GM19467 (cell line): ENCODE data around the gene RTKN.
"Not testable (repeated sequence)": the region's sequence is repeated elsewhere in the genome, so short reads cannot be mapped to it uniquely, and the experiment has no call there.

Source experiments
- ATAC-seq: cut with Tn5 transposase; IDR thresholded peaks from one replicate; pipeline ENCODE4 v1.9.1; 2021; ENCODE audit warnings: mild to moderate bottlenecking, moderate library complexity; ENCODE audit not compliant: unreplicated experiment

The RTKN gene

DNA sequence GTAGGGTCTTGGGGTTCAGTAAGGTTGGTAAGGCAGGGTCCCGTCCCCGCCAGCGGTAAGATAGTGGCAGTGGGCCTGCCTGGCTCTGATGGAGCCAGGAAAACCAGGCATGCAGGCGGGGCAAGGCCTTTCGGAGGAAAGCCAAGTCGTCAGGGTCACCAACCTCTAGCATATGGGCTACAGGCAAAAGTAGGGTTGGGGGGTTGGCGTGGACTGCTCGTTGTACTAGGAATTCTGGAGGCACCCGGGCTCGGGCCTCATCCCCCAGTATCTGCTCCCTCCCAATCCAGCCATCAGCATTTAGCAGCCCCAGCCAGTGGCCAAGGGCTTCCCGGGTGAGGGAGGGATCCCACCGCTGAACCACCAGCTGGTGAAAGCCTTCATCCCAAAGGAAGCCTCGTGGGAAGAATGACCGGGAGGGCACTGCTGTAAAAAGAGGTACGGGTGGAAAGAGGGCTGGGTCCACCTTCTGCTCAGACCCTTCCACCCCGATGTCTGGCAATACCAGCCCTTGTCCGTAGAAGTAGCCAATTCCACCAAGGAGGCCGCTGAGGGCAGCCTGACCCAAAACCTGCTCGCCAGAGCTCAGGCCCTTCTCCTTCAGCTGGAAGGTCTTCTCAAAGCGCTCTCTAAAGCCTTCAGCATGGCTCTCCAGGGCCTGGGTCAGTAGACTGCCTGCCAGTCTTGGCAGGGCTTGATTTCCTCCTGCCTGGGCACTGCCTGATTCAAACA is 20.5 kb upstream of the RTKN start:
- no peak for ATAC-seq

DNA sequence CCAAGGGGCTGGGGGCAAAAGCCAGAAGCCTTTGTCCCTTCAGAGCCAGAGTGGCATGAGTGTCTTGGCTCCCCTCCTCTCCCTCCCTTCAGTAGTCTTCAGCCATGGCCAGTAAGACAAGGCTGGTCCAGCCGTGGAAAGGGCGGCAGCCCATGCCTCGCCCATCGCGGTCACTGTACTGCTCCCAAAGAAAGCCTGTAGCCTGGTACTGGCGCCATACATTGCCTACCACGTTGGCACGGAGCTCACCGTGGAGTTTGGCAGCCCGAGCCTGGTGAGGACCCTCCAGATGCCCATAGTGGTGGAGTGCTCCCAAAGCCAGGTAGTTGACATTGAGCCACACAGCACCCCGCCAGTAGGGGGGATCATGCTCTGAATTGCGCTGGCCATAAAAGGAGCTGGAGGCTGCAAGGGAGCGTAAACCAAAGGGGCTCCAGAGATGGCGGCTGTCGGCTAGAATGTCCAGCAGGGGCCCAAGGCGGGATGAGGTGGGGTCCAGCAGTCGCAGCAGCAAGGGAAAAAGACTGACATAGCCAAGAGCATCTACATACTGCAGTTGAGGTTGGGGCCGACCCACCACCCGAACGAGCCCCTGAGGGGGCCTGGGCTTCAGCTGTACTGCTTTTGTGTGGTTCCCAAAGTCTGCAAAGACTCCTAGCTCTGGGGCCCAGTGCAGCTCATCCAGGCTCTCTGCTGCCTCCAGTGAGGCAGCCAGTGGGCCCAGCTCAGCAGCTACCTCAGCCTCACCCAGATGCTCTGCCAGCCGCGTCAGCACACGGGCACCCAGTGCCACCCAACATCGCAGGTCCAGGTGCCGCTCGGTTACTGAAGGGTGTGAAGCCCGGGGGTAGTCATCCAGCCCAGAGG is 19.7 kb upstream of the RTKN start:
- ATAC-seq: no peak

- not testable (repeated sequence) for ATAC-seq
Measured at GRCh38 chr2:74460187-74460586, 18.4 kb upstream of the RTKN start.

- not testable (repeated sequence) for ATAC-seq
Measured at GRCh38 chr2:74459503-74460118, 17.9 kb upstream of the RTKN start.

GRCh38 chr2:74458938-74459363 is 17.2 kb upstream of the RTKN start:
- no peak for ATAC-seq

GRCh38 chr2:74458132-74458937 is 16.6 kb upstream of the RTKN start, which contains the start of gene WBP1:
Gene WBP1, plus strand, starts transcription at chr2:74458438. Its CDS starts 165 bp downstream, at chr2:74458603.
- peak; percentile 78 for ATAC-seq

DNA sequence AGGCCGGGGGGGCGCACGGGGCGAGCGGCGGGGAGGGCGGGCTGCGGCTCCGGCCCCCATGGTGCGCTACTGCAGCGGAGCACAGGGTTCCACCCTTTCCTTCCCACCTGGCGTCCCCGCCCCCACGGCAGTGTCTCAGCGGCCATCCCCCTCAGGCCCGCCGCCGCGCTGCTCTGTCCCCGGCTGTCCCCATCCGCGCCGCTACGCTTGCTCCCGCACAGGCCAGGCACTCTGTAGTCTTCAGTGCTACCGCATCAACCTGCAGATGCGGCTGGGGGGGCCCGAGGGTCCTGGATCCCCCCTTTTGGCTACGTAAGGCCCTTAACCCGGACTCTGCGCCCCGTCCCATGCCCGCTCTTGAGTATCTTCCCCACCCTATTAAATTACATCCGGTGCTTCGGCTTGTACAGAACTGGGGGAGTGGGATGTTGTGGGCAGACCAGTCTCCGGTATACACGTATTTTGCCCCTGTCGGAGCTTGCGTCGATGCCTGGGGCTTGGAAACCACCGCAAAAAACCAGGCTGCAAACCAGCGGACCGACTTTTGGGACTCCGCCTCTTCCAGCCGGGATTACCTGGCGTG is 15.9 kb upstream of the RTKN start:
- peak; percentile 26 for ATAC-seq

DNA sequence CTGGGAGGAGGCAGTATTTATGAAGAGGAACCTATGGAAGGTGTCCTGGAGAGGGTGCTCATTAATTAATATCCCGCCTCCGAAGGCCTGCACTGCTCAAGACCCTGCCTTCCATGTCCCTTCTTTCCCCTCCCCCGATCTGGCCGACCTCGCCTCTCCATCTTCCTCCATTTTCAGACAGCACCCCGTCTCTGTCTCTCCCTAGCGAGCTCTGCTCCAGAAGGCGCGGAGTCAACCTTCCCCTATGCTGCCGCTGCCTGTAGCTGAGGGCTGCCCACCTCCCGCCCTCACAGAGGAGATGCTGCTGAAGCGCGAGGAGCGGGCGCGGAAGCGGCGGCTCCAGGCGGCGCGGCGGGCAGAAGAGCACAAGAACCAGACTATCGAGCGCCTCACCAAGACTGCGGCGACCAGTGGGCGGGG is 15.4 kb upstream of the RTKN start:
- no peak for ATAC-seq

DNA sequence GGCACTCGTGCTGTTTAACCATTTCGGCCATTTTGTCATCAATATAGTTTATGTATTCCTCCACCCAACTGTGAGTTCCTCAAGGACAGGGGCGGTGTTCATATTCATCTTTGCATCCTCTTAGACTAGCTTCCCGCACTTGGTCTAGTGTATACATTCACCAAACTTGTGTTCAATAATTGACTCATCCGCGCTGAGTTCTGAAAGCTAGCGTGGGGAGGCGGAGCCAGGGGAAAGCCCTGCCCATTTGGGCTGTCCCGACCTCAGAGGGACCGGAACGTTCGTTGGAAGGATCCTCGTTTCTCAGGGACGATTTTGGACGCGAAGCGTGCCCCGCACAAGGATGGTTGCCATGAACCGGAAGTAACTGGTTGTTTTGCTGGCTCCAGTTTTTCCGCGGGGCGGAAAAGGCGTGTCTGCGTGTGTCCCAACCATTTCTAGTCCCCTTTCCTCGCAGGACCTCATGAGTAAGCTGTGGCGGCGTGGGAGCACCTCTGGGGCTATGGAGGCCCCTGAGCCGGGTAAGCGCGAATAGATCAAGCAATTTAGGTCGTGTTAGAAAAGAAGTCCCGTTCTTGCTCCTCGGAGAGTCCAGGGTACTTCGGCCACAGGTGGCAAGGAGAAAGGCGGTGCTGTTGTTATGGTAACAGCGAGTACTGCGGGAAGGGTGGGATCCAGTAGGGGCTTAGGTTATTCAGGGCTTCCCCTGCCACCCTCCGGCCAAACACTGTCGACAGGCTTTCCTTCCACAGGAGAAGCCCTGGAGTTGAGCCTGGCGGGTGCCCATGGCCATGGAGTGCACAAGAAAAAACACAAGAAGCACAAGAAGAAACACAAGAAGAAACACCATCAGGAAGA is 13.1 kb upstream of the RTKN start, which contains the start of gene INO80B:
Gene INO80B, plus strand, starts transcription at position 434 of the 858 bp plus-strand sequence. Its CDS starts 30 bp downstream, at position 464.
- peak; percentile 51 for ATAC-seq

DNA sequence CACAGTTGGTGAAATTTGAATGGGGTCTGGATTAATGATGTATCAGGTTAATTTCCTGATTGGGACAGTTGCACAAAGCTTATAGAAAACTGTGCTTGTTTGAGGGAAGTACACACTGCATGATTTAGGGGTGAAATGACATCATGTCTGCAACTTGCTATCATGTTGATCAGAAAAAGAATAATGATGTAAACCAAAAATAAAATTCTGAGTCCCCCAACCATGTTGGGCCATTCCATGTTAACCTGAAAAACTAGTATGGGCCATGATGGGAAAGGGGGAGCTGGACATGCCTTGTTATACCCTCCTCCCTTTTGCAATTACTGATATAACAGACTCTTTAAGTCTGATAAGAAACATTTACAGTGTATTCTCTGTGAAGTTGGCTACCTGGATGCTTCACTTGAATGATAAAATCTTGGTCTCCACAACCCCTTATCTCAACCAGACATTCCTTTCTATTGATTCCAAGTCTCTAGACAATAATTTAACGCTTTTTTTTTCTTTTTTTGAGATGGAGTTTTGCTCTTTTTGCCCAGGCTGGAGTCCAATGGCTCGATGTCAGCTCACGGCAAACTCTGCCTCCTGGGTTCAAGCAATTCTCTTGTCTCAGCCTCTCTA is 8.9 kb upstream of the RTKN start:
- ATAC-seq: no peak

DNA sequence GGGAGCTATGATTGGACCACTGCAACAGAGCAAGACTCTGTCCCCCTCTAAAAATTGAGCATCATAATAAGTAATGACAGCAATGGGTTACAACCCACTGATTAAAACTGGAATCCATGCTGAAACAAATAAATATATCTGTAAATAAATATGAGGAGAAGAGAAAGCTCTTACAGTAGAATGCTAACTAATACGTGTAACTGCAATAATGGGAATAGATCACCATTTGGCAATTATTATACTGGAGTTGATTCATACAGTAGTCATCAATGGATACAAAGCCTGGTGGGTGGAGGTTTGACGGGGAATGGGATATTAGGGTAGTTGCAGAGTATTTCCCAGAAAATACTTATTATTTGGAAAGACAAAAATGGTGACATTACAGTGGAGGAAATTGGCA is 7.0 kb upstream of the RTKN start:
- ATAC-seq: no peak

GRCh38 chr2:74447230-74447999 is 5.7 kb upstream of the RTKN start:
- no peak for ATAC-seq

- no peak for ATAC-seq
Measured at GRCh38 chr2:74444498-74445318, 3.0 kb upstream of the RTKN start.

GRCh38 chr2:74442483-74443297 is 953 bp upstream of the RTKN start:
- ATAC-seq: not testable (repeated sequence)

DNA sequence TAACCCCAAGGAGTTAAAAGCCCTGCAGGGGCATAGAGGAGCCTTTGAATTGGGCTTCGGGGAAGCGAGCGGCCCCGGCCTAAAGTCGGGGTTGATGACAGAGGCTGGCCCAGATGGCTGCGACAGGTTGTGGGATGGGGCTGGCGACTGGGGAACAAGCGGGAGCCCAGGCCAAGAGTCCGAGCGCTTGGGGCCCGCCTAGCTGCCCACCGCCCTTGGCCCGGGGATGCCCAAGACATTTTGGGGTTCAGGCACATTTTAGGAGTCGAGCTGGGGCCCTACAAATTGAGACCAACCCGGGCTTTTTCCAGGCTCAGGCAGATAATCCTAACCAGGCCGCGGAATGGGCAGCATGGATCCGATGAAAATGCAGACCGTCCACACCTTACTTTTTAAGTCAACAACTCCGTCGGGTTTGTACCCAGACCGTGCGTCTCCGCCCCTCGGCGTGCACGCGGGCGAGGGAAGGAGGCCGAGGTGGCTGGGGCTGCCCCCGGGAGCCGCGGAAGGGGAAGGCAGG is 507 bp downstream of the RTKN start:
- ATAC-seq: no peak
